ENCODE measurements around the gene CREB3.

CREB3 gene

DNA sequence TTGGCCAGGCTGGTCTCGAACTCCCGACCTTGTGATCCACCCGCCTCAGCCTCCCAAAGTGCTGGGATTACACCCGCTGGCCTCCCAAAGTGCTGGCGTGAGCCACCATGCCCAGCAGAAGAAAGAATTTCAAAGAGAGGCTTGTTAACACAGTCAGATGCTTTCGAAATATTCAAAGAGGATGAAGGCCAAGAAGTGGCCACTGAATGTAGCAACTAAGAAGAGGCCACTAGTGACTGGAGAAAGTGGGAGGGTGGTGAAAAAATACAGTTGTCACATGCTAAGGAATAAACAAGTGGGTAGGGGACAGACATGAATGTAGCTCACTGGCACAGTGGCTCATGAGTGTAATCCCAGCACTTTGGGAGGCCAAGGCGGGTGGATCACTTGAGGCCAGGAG lies 29.8 kb upstream of the CREB3 start:
- DNase-seq: no peak
- no peak overlapping the region for H2AFZ ChIP-seq (ENCODE audit: low read length)
- H3K9ac ChIP-seq (ENCODE audit: low read length): no peak overlapping the region
- no peaks in the 10 kb centered on the region for H3K79me2 ChIP-seq (ENCODE audit: low read length)
- TF ChIP-seq EZH2phosphoT487 (IDR thresholded peaks at IDR 0.05; ENCODE audit: low read length) (no peak), EZH2 (optimal IDR thresholded peaks at IDR 0.05; ENCODE audit: low read depth, low read length) (no peak)
- TF ChIP-seq, protein P1, sequence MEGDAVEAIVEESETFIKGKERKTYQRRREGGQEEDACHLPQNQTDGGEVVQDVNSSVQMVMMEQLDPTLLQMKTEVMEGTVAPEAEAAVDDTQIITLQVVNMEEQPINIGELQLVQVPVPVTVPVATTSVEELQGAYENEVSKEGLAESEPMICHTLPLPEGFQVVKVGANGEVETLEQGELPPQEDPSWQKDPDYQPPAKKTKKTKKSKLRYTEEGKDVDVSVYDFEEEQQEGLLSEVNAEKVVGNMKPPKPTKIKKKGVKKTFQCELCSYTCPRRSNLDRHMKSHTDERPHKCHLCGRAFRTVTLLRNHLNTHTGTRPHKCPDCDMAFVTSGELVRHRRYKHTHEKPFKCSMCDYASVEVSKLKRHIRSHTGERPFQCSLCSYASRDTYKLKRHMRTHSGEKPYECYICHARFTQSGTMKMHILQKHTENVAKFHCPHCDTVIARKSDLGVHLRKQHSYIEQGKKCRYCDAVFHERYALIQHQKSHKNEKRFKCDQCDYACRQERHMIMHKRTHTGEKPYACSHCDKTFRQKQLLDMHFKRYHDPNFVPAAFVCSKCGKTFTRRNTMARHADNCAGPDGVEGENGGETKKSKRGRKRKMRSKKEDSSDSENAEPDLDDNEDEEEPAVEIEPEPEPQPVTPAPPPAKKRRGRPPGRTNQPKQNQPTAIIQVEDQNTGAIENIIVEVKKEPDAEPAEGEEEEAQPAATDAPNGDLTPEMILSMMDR (IDR thresholded peaks at IDR 0.05; ENCODE audit: low read length): no peak
- H3K4me3 ChIP-seq (ENCODE audit: low read length): no peak overlapping the region
- no peaks in the 10 kb centered on the region for H3K4me1 ChIP-seq (ENCODE audit: low read length)
- H3K27ac ChIP-seq (ENCODE audit: low read length): no peak overlapping the region
- H3K36me3 ChIP-seq (replicated peaks; ENCODE audit: insufficient read depth, low read length): peaks cover 4% of the 10 kb centered on the region; the same call in 1 of the 2 replicates
- no peaks in the 10 kb centered on the region for H3F3A ChIP-seq (ENCODE audit: insufficient read depth, low read length)
- H3K4me2 ChIP-seq (ENCODE audit: low read depth, low read length): no peak overlapping the region
- no peaks in the 10 kb centered on the region for H4K20me1 ChIP-seq (ENCODE audit: insufficient read depth, low read length)
- no peaks in the 10 kb centered on the region for H3K27me3 ChIP-seq (replicated peaks; ENCODE audit: insufficient read depth, low read length)
- H3K9me3 ChIP-seq (replicated peaks; ENCODE audit: insufficient read depth, low read length): no peaks in the 10 kb centered on the region
- H3K9me2 ChIP-seq (replicated peaks; ENCODE audit: insufficient read depth, low read length): no peaks in the 10 kb centered on the region

DNA sequence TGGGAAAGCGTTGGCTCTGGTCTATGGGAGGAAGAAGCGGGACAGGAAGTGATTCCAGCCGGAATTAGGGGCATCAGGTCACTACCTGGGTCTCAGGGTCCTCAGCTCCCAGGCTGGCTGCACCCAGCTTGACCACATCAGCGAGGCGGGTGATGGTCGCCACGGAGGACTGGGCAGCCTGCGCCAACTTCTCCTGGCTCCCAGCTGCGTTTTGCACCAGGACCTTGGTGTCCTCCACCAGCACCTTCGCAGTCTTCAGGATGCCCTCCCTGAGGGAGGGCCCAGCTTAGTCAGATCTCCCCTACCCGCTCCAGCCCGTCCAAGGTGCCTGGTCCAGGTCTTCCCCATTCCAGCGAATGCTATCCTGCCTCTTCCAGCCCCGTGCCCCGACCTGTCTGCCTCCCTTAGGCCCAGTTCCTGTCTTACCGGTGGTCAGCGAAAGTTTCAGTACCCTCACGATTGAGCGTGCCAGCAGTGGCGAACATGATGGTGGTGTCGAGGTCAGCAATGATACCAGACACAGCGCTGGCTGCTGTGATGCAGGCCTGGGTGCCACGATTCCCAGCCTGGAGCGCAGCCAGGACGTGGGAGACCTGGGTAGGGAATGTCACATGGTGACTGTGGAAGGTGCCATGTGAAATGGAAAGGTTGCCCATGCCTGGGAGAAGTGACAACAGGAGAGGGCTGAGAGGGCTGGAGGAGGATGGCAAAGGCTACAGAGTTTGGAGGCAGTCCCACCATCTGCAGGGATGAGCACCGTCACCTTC lies 28.4 kb upstream of the CREB3 start:
- no peaks in the 10 kb centered on the region for H3K79me2 ChIP-seq (ENCODE audit: low read length)
- TF ChIP-seq, protein P1 (IDR thresholded peaks at IDR 0.05; ENCODE audit: low read length): no peak
- TF ChIP-seq EZH2 (optimal IDR thresholded peaks at IDR 0.05; ENCODE audit: low read depth, low read length): no peak
- no peak for TF ChIP-seq EZH2phosphoT487 (IDR thresholded peaks at IDR 0.05; ENCODE audit: low read length)
- H3K4me3 ChIP-seq (ENCODE audit: low read length): no peak overlapping the region
- no peak overlapping the region for H3K9ac ChIP-seq (ENCODE audit: low read length)
- DNase-seq: no peak
- H3F3A ChIP-seq (ENCODE audit: insufficient read depth, low read length): no peaks in the 10 kb centered on the region
- H3K4me2 ChIP-seq (ENCODE audit: low read depth, low read length): no peak overlapping the region
- no peaks in the 10 kb centered on the region for H3K9me2 ChIP-seq (replicated peaks; ENCODE audit: insufficient read depth, low read length)
- no peak overlapping the region for H3K27ac ChIP-seq (ENCODE audit: low read length)
- no peak overlapping the region for H2AFZ ChIP-seq (ENCODE audit: low read length)
- no peaks in the 10 kb centered on the region for H4K20me1 ChIP-seq (ENCODE audit: insufficient read depth, low read length)
- no peaks in the 10 kb centered on the region for H3K4me1 ChIP-seq (ENCODE audit: low read length)
- peaks cover 6% of the 10 kb centered on the region; the same call in 1 of the 2 replicates for H3K36me3 ChIP-seq (replicated peaks; ENCODE audit: insufficient read depth, low read length)
- H3K9me3 ChIP-seq (replicated peaks; ENCODE audit: insufficient read depth, low read length): no peaks in the 10 kb centered on the region
- H3K27me3 ChIP-seq (replicated peaks; ENCODE audit: insufficient read depth, low read length): no peaks in the 10 kb centered on the region

DNA sequence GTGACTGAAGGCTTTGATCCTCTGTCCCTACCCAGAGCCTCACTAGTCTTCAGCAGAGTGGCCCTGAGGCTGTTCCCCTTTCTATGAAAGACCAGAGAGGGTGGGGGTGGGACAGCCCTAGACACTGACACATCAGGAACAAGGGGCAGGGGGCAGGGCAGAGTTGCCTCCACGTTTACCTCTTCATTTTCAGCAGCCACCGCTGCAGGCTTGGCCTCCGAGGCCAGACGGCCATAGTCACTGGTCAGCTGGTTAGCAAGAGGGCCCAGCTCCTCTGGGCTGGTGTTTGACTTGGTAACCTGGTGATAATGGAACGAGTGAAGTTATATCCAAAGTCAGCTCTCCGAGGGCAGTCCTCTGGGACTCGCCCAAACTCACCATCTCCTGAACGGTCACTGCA lies 27.1 kb upstream of the CREB3 start:
- H3K9me2 ChIP-seq (replicated peaks; ENCODE audit: insufficient read depth, low read length): no peaks in the 10 kb centered on the region
- no peaks in the 10 kb centered on the region for H3F3A ChIP-seq (ENCODE audit: insufficient read depth, low read length)

More for the DNA sequence above, 27.1 kb upstream of the CREB3 start:
- no peaks in the 10 kb centered on the region for H3K27me3 ChIP-seq (replicated peaks; ENCODE audit: insufficient read depth, low read length)
- peaks cover 6% of the 10 kb centered on the region for H3K36me3 ChIP-seq (replicated peaks; ENCODE audit: insufficient read depth, low read length)
- H3K4me1 ChIP-seq (ENCODE audit: low read length): no peaks in the 10 kb centered on the region
- H3K27ac ChIP-seq (ENCODE audit: low read length): no peak overlapping the region
- H2AFZ ChIP-seq (ENCODE audit: low read length): no peak overlapping the region
- no peak overlapping the region for H3K4me2 ChIP-seq (ENCODE audit: low read depth, low read length)
- no peaks in the 10 kb centered on the region for H3K79me2 ChIP-seq (ENCODE audit: low read length)
- no peak overlapping the region for H3K4me3 ChIP-seq (ENCODE audit: low read length)
- TF ChIP-seq, protein P1 (IDR thresholded peaks at IDR 0.05; ENCODE audit: low read length): no peak
- TF ChIP-seq EZH2 (optimal IDR thresholded peaks at IDR 0.05; ENCODE audit: low read depth, low read length): no peak
- TF ChIP-seq EZH2phosphoT487 (IDR thresholded peaks at IDR 0.05; ENCODE audit: low read length): no peak
- H3K9me3 ChIP-seq (replicated peaks; ENCODE audit: insufficient read depth, low read length): no peaks in the 10 kb centered on the region
- no peak for DNase-seq
- no peaks in the 10 kb centered on the region for H4K20me1 ChIP-seq (ENCODE audit: insufficient read depth, low read length)
- H3K9ac ChIP-seq (ENCODE audit: low read length): no peak overlapping the region
